ENCODE data around the gene OPCML.

DNA sequence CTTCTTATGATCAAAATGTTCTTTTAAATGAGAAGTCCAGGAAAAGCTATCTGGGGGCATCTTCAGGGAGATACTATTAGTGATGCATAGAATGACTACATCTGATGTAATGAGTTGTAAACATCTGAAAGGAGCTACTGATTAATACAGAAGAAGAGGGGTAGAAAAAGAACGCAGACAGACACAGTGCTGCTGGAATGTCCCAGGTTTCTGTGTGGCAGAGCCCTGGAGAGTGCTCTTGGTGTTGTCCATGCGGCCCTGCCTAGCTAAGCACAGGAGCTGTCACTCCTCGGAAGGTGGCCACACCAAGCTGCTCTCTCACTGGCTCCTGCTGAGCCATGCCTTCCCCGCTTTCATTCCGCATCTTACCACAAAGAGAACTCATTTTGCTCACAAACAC is 768.8 kb downstream of the OPCML start:
- TF ChIP-seq, protein P1, sequence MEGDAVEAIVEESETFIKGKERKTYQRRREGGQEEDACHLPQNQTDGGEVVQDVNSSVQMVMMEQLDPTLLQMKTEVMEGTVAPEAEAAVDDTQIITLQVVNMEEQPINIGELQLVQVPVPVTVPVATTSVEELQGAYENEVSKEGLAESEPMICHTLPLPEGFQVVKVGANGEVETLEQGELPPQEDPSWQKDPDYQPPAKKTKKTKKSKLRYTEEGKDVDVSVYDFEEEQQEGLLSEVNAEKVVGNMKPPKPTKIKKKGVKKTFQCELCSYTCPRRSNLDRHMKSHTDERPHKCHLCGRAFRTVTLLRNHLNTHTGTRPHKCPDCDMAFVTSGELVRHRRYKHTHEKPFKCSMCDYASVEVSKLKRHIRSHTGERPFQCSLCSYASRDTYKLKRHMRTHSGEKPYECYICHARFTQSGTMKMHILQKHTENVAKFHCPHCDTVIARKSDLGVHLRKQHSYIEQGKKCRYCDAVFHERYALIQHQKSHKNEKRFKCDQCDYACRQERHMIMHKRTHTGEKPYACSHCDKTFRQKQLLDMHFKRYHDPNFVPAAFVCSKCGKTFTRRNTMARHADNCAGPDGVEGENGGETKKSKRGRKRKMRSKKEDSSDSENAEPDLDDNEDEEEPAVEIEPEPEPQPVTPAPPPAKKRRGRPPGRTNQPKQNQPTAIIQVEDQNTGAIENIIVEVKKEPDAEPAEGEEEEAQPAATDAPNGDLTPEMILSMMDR (conservative IDR thresholded peaks at IDR 0.05; ENCODE audit: low read depth in 2 of 2): no peak
- TF ChIP-seq CREB1 (CRISPR knock-in tag; IDR thresholded peaks at IDR 0.05; ENCODE audit: low read depth): no peak

All from GM23338 (cell line).